Keratinocyte (primary cell): Measurements from ENCODE around the gene CRX. TPM values are rescaled to one million over a fixed set of nuclear protein-coding genes. Genes with fewer than 3 reads are reported as not detected.
"Not testable (repeated sequence)": the region's sequence is repeated elsewhere in the genome, so short reads cannot be mapped to it uniquely, and the experiment has no call there.

Source experiments
- DNase-seq: peaks from one replicate; pipeline ENCODE4 v3.0.0-alpha.2; 2011; ENCODE audit warnings: low read depth, missing footprints, low spot score
- FAIRE-seq: peaks from 2 replicates; lab custom pipeline; 2011; peaks lifted over from hg19 to GRCh38; lab: Jason Lieb, UNC
- H2AFZ ChIP-seq: 2 replicates; pipeline ENCODE4 v1.6.0; 2012; ENCODE audit warnings: low read length, control low read depth, inconsistent platforms; ENCODE audit not compliant: control insufficient read depth
- H3K27ac ChIP-seq: 2 replicates; pipeline ENCODE4 v1.5.1; 2011; ENCODE audit warnings: low read length; ENCODE audit not compliant: control insufficient read depth, insufficient read depth
- H3K27me3 ChIP-seq: 3 replicates; pipeline ENCODE4 v1.6.0; 2011; ENCODE audit warnings: low read length; ENCODE audit not compliant: control insufficient read depth, insufficient read depth; ENCODE audit errors: extremely low read depth
- H3K36me3 ChIP-seq, 2 experiments: 2 replicates in 1 of 2; 3 replicates in 1 of 2; pipeline ENCODE4 v1.5.1; 2011; ENCODE audit warnings: low read length in 2 of 2, mild to moderate bottlenecking in 1 of 2; ENCODE audit not compliant: control insufficient read depth in 2 of 2, insufficient read depth in 2 of 2; ENCODE audit errors: extremely low read depth in 1 of 2
- H3K4me1 ChIP-seq: 3 replicates; pipeline ENCODE4 v1.5.1; 2011; ENCODE audit warnings: low read length; ENCODE audit not compliant: control insufficient read depth, insufficient read depth; ENCODE audit errors: extremely low read depth
- H3K4me2 ChIP-seq: 3 replicates; pipeline ENCODE4 v1.6.0; 2011; ENCODE audit warnings: low read depth, low read length; ENCODE audit not compliant: control insufficient read depth, insufficient read depth; ENCODE audit errors: extremely low read depth
- H3K4me3 ChIP-seq, 3 experiments: fragments of 200-600 bp in 1 of 3; sonication (generic) in 1 of 3; 2 replicates in 2 of 3; 3 replicates in 1 of 3; pipeline ENCODE4 v1.5.1; 2011 to 2016; ENCODE audit warnings: low read length in 3 of 3, mild to moderate bottlenecking in 3 of 3, control low read depth in 2 of 3, inconsistent platforms in 1 of 3, low read depth in 1 of 3, mixed read lengths in 1 of 3, mixed run types in 1 of 3, moderate library complexity in 1 of 3; ENCODE audit not compliant: control insufficient read depth in 2 of 3, insufficient read depth in 2 of 3; ENCODE audit errors: extremely low read depth in 1 of 3
- H3K79me2 ChIP-seq: 2 replicates; pipeline ENCODE4 v1.6.0; 2012; ENCODE audit warnings: low read length; ENCODE audit not compliant: control insufficient read depth, insufficient read depth
- H3K9ac ChIP-seq: 3 replicates; pipeline ENCODE4 v1.6.0; 2011; ENCODE audit warnings: low read length; ENCODE audit not compliant: control insufficient read depth, insufficient read depth; ENCODE audit errors: extremely low read depth
- H3K9me1 ChIP-seq: 3 replicates; pipeline ENCODE4 v1.6.0; 2011; ENCODE audit warnings: low read length; ENCODE audit not compliant: control insufficient read depth, insufficient read depth; ENCODE audit errors: extremely low read depth
- H3K9me3 ChIP-seq: 2 replicates; pipeline ENCODE4 v1.5.1; 2012; ENCODE audit warnings: low read depth, low read length; ENCODE audit not compliant: control insufficient read depth
- H4K20me1 ChIP-seq: 3 replicates; pipeline ENCODE4 v1.6.0; 2011; ENCODE audit warnings: low read length; ENCODE audit not compliant: control insufficient read depth, insufficient read depth; ENCODE audit errors: extremely low read depth
- CTCF ChIP-seq, 3 experiments: IDR thresholded peaks in 1 of 3; conservative IDR thresholded peaks in 1 of 3; optimal IDR thresholded peaks in 1 of 3; 2 replicates in 2 of 3; 3 replicates in 1 of 3; pipeline versions ENCODE3 to v1.5.1; 2011; ENCODE audit warnings: low read length in 3 of 3, mild to moderate bottlenecking in 3 of 3, moderate library complexity in 2 of 3, control low read depth in 1 of 3, inconsistent platforms in 1 of 3; ENCODE audit not compliant: insufficient read depth in 2 of 3; ENCODE audit errors: extremely low read depth in 1 of 3
- EZH2 ChIP-seq: IDR thresholded peaks from one replicate; pipeline ENCODE4 v1.6.1; 2012; ENCODE audit warnings: inconsistent platforms, mild to moderate bottlenecking, low read length, moderate library complexity
- dilution Hi-C: fragments of 300-500 bp; cut with MboI; formaldehyde crosslinking; loops from one replicate; pipeline ENCODE4 v1.7.0; 2020; ENCODE audit warnings: low sequenced_read_pairs; ENCODE audit not compliant: extremely low pct_ligation_motif_present
- polyA plus RNA-seq, 5 experiments: library from polyadenylated mRNA; depleted of rRNA in 3 of 5; stranded (reverse) in 3 of 5; stranded (forward) in 1 of 5; unstranded in 1 of 5; fragments of >200 nt; gene quantifications; 1 replicate in 1 of 5; 2 replicates in 3 of 5; 3 replicates in 1 of 5; pipeline versions ENCODE4 v1.2.1 to v1.2.3, GENCODE V29; 2011 to 2012; ENCODE audit warnings: missing spikeins in 2 of 5, low read depth in 1 of 5, low replicate concordance in 1 of 5

The CRX gene
- polyA plus RNA-seq, 1 donor (not counting 4 experiments of a cell fraction or from before 2014, with no cell fraction given): not detected

- Histone ChIP-seq H3K36me3 (no peaks in the 10 kb centered on the region), H3K27me3 (no peaks in the 10 kb centered on the region), H3K4me3 (no peak overlapping the region), H3K79me2 (no peaks in the 10 kb centered on the region), H2AFZ (no peak overlapping the region), H3K4me2 (no peak overlapping the region), H3K9me3 (no peaks in the 10 kb centered on the region), H3K9ac (no peak overlapping the region), H4K20me1 (no peaks in the 10 kb centered on the region), H3K9me1 (no peaks in the 10 kb centered on the region), H3K4me1 (no peaks in the 10 kb centered on the region), H3K27ac (no peak overlapping the region)
- FAIRE-seq: no peak
- no peak for TF ChIP-seq CTCF (optimal IDR thresholded peaks at IDR 0.05 in 1 of 3, IDR thresholded peaks at IDR 0.05 in 1 of 3, conservative IDR thresholded peaks at IDR 0.05 in 1 of 3; ENCODE audit: extremely low read depth in 1 of 3, insufficient read depth in 2 of 3, low read length in 3 of 3)
- no peak for DNase-seq
- dilution Hi-C loops: no loop called here
Observed at GRCh38 chr19:47801270-47801669, 20.5 kb upstream of the CRX start.

- Histone ChIP-seq H3K79me2 (no peaks in the 10 kb centered on the region), H3K4me3 (no peak overlapping the region), H3K9me1 (no peaks in the 10 kb centered on the region), H3K27me3 (no peaks in the 10 kb centered on the region), H4K20me1 (no peaks in the 10 kb centered on the region), H3K36me3 (no peaks in the 10 kb centered on the region), H2AFZ (no peak overlapping the region), H3K27ac (no peak overlapping the region), H3K4me1 (no peaks in the 10 kb centered on the region), H3K4me2 (no peak overlapping the region), H3K9me3 (no peaks in the 10 kb centered on the region), H3K9ac (no peak overlapping the region)
- TF ChIP-seq EZH2 (no peak), CTCF (optimal IDR thresholded peaks at IDR 0.05 in 1 of 3, IDR thresholded peaks at IDR 0.05 in 1 of 3, conservative IDR thresholded peaks at IDR 0.05 in 1 of 3; ENCODE audit: extremely low read depth in 1 of 3, insufficient read depth in 2 of 3, low read length in 3 of 3) (no peak)
- DNase-seq (no peak), FAIRE-seq (no peak)
- dilution Hi-C loops: no loop called here
Observed at GRCh38 chr19:47802521-47803043, 19.2 kb upstream of the CRX start.

GRCh38 chr19:47803148-47803547 is 18.6 kb upstream of the CRX start:
- FAIRE-seq, dilution Hi-C loops, H3K9me3 ChIP-seq, H2AFZ ChIP-seq, H3K4me2 ChIP-seq, DNase-seq, H4K20me1 ChIP-seq, H3K36me3 ChIP-seq, H3K9ac ChIP-seq, H3K9me1 ChIP-seq, H3K79me2 ChIP-seq, H3K4me1 ChIP-seq, H3K27me3 ChIP-seq, H3K27ac ChIP-seq, H3K4me3 ChIP-seq: not testable (repeated sequence)

GRCh38 chr19:47803671-47804070 is 18.1 kb upstream of the CRX start:
- H3K27me3 ChIP-seq, dilution Hi-C loops, H3K4me1 ChIP-seq, H3K9me3 ChIP-seq, H3K4me2 ChIP-seq, DNase-seq, H3K9me1 ChIP-seq, H3K27ac ChIP-seq, H3K9ac ChIP-seq, H3K4me3 ChIP-seq, H2AFZ ChIP-seq, H3K36me3 ChIP-seq, H4K20me1 ChIP-seq, H3K79me2 ChIP-seq, FAIRE-seq: not testable (repeated sequence)
